Measurements from ENCODE around the gene MYO18A.

MYO18A gene

GRCh38 chr17:29160253-29160652 lies 19.9 kb downstream of the MYO18A start:
- Histone ChIP-seq H3K79me2 (ENCODE audit: low read length) (no peaks in the 10 kb centered on the region), H3K36me3 (replicated peaks; ENCODE audit: low read depth, low read length) (no peaks in the 10 kb centered on the region), H2AFZ (ENCODE audit: low read depth, low read length) (no peak overlapping the region), H3K9me3 (ENCODE audit: insufficient read depth, low read length) (no peaks in the 10 kb centered on the region), H3K4me1 (ENCODE audit: low read length) (peaks cover 4% of the 10 kb centered on the region; the same call in 1 of the 2 replicates), H3K4me2 (ENCODE audit: low read length) (no peak overlapping the region), H3K9ac (ENCODE audit: low read length) (no peak overlapping the region), H3K4me3 (ENCODE audit: low read length) (no peak overlapping the region), H3K27me3 (ENCODE audit: low read depth, low read length) (no peaks in the 10 kb centered on the region), H4K20me1 (ENCODE audit: insufficient read depth, low read length) (no peaks in the 10 kb centered on the region), H3K27ac (ENCODE audit: low read length) (no peak overlapping the region)
- TF ChIP-seq, protein P1, sequence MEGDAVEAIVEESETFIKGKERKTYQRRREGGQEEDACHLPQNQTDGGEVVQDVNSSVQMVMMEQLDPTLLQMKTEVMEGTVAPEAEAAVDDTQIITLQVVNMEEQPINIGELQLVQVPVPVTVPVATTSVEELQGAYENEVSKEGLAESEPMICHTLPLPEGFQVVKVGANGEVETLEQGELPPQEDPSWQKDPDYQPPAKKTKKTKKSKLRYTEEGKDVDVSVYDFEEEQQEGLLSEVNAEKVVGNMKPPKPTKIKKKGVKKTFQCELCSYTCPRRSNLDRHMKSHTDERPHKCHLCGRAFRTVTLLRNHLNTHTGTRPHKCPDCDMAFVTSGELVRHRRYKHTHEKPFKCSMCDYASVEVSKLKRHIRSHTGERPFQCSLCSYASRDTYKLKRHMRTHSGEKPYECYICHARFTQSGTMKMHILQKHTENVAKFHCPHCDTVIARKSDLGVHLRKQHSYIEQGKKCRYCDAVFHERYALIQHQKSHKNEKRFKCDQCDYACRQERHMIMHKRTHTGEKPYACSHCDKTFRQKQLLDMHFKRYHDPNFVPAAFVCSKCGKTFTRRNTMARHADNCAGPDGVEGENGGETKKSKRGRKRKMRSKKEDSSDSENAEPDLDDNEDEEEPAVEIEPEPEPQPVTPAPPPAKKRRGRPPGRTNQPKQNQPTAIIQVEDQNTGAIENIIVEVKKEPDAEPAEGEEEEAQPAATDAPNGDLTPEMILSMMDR (IDR thresholded peaks at IDR 0.05; ENCODE audit: low read depth, low read length) = no peak
- TF ChIP-seq EZH2phosphoT487 (IDR thresholded peaks at IDR 0.05; ENCODE audit: low read depth) = no peak

GRCh38 chr17:29159306-29159860 lies 20.8 kb downstream of the MYO18A start:
- no peaks in the 10 kb centered on the region for H3K9me3 ChIP-seq (ENCODE audit: insufficient read depth, low read length)
- H4K20me1 ChIP-seq (ENCODE audit: insufficient read depth, low read length) = no peaks in the 10 kb centered on the region
- H3K4me3 ChIP-seq (ENCODE audit: low read length) = no peak overlapping the region
- H3K4me2 ChIP-seq (ENCODE audit: low read length) = no peak overlapping the region
- H3K27ac ChIP-seq (ENCODE audit: low read length) = no peak overlapping the region
- no peaks in the 10 kb centered on the region for H3K27me3 ChIP-seq (ENCODE audit: low read depth, low read length)
- H3K79me2 ChIP-seq (ENCODE audit: low read length) = no peaks in the 10 kb centered on the region
- H3K36me3 ChIP-seq (replicated peaks; ENCODE audit: low read depth, low read length) = no peaks in the 10 kb centered on the region
- H2AFZ ChIP-seq (ENCODE audit: low read depth, low read length) = no peak overlapping the region
- TF ChIP-seq, protein P1 (IDR thresholded peaks at IDR 0.05; ENCODE audit: low read depth, low read length) = no peak
- TF ChIP-seq EZH2phosphoT487 (IDR thresholded peaks at IDR 0.05; ENCODE audit: low read depth) = no peak
- no peak overlapping the region for H3K9ac ChIP-seq (ENCODE audit: low read length)
- H3K4me1 ChIP-seq (ENCODE audit: low read length) = peaks cover 8% of the 10 kb centered on the region; the same call in 1 of the 2 replicates

DNA sequence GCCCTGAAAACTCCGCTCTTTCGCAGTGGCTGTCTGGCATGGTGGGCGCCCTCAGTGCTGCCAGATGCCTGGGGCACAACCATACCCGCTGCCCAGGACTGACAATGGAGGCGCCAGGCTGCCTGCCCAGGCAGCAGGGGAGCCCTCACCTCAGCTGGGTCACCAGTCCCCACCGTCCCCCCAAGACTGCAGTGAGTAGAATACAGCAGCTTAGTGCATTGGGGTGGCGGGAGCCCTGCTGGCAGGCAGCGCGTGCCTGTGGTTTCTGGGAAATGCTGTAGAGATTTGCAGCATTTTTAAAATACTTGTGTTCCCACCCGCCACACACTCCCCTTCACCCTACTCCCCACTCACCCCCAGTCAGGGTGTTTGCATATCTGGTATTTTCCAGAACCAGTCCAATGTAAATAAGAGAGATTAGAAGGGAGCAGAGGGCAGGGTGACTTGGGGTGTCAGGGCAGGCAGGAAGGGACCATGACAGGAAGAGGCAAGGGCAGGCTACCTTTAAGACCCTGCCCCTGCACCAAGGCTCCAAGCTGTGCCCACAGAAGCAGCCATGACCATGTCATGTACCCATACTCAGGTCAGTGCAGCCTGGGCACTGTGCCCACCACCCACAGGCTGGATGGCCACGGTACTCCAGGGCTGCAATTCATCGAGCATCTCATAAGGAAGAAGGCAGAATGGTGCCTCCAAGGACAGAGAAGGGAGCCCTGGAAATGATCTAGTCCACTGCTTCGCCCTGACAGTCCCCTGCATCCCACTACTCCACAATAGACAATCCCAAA lies 21.5 kb downstream of the MYO18A start:
- no peak overlapping the region for H3K4me2 ChIP-seq (ENCODE audit: low read length)
- no peaks in the 10 kb centered on the region for H3K27me3 ChIP-seq (ENCODE audit: low read depth, low read length)
- no peaks in the 10 kb centered on the region for H4K20me1 ChIP-seq (ENCODE audit: insufficient read depth, low read length)
- peaks cover 8% of the 10 kb centered on the region; the same call in 1 of the 2 replicates for H3K4me1 ChIP-seq (ENCODE audit: low read length)
- H3K4me3 ChIP-seq (ENCODE audit: low read length) = no peak overlapping the region
- H3K9ac ChIP-seq (ENCODE audit: low read length) = no peak overlapping the region
- H3K27ac ChIP-seq (ENCODE audit: low read length) = no peak overlapping the region
- H3K36me3 ChIP-seq (replicated peaks; ENCODE audit: low read depth, low read length) = no peaks in the 10 kb centered on the region
- H3K79me2 ChIP-seq (ENCODE audit: low read length) = no peaks in the 10 kb centered on the region
- H3K9me3 ChIP-seq (ENCODE audit: insufficient read depth, low read length) = no peaks in the 10 kb centered on the region
- H2AFZ ChIP-seq (ENCODE audit: low read depth, low read length) = no peak overlapping the region
- no peak for TF ChIP-seq EZH2phosphoT487 (IDR thresholded peaks at IDR 0.05; ENCODE audit: low read depth)
- TF ChIP-seq, protein P1 (IDR thresholded peaks at IDR 0.05; ENCODE audit: low read depth, low read length) = no peak

DNA sequence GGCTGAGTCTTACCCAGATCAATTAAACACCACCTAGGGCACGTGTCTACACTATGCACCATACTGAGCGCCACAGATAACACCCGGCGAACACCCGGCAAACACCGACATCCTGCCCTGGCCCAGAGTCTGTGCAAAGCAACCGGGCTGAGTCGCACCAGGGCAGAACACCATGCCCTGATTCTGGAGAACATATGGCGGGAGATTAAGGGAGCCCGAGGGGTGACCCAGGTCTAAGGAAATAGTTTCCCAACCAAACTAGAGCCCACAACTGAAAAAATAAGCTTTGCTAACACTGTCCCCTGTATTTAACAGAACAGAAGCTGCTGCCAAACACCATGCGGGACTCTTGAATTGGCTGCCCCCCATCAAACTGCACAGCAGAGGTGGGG lies 22.1 kb downstream of the MYO18A start:
- TF ChIP-seq, protein P1 (IDR thresholded peaks at IDR 0.05; ENCODE audit: low read depth, low read length) = no peak
- TF ChIP-seq EZH2phosphoT487 (IDR thresholded peaks at IDR 0.05; ENCODE audit: low read depth) = no peak
- no peak overlapping the region for H3K27ac ChIP-seq (ENCODE audit: low read length)
- no peak overlapping the region for H3K9ac ChIP-seq (ENCODE audit: low read length)
- peaks cover 8% of the 10 kb centered on the region; the same call in 1 of the 2 replicates for H3K4me1 ChIP-seq (ENCODE audit: low read length)
- H3K9me3 ChIP-seq (ENCODE audit: insufficient read depth, low read length) = no peaks in the 10 kb centered on the region
- H2AFZ ChIP-seq (ENCODE audit: low read depth, low read length) = no peak overlapping the region
- H3K4me3 ChIP-seq (ENCODE audit: low read length) = no peak overlapping the region
- H3K36me3 ChIP-seq (replicated peaks; ENCODE audit: low read depth, low read length) = no peaks in the 10 kb centered on the region
- H3K79me2 ChIP-seq (ENCODE audit: low read length) = no peaks in the 10 kb centered on the region
- no peaks in the 10 kb centered on the region for H3K27me3 ChIP-seq (ENCODE audit: low read depth, low read length)
- H4K20me1 ChIP-seq (ENCODE audit: insufficient read depth, low read length) = no peaks in the 10 kb centered on the region
- H3K4me2 ChIP-seq (ENCODE audit: low read length) = no peak overlapping the region
